Stimulated activated CD8-positive, alpha-beta memory T cell treated with anti-CD3 and anti-CD28 coated beads, Interleukin-7, amount 100 ng/mL, for 24 hours (primary cell): ENCODE results near the gene KIAA0930.
"Not testable (repeated sequence)": the region's sequence is repeated elsewhere in the genome, so short reads cannot be mapped to it uniquely, and the experiment has no call there.

Experiments used
- DNase-seq: peaks from one replicate; pipeline ENCODE4 v3.0.0-alpha.2; 2020; ENCODE audit warnings: low read depth

Gene KIAA0930

GRCh38 chr22:45262931-45263462 lies 22.3 kb upstream of the KIAA0930 start:
- no peak for DNase-seq

- DNase-seq = no peak
Observed at GRCh38 chr22:45262195-45262930, 21.7 kb upstream of the KIAA0930 start.

- DNase-seq = no peak
Observed at GRCh38 chr22:45261407-45262088, 20.9 kb upstream of the KIAA0930 start.

- not testable (repeated sequence) for DNase-seq
Observed at GRCh38 chr22:45260395-45260759, 19.7 kb upstream of the KIAA0930 start.

GRCh38 chr22:45259754-45260394 lies 19.2 kb upstream of the KIAA0930 start:
- DNase-seq = no peak

GRCh38 chr22:45257941-45258340 lies 17.2 kb upstream of the KIAA0930 start:
- DNase-seq = not testable (repeated sequence)

GRCh38 chr22:45254789-45255278 lies 14.1 kb upstream of the KIAA0930 start:
- DNase-seq = no peak

- no peak for DNase-seq
Observed at GRCh38 chr22:45254388-45254787, 13.7 kb upstream of the KIAA0930 start.

- DNase-seq = no peak
Observed at GRCh38 chr22:45253039-45253641, 12.4 kb upstream of the KIAA0930 start.

GRCh38 chr22:45251825-45252224 lies 11.1 kb upstream of the KIAA0930 start:
- DNase-seq = no peak

- no peak for DNase-seq
Observed at GRCh38 chr22:45248832-45249561, 8.3 kb upstream of the KIAA0930 start.

- DNase-seq = no peak
Observed at GRCh38 chr22:45246060-45246985, 5.6 kb upstream of the KIAA0930 start.

GRCh38 chr22:45244916-45245315 lies 4.2 kb upstream of the KIAA0930 start:
- no peak for DNase-seq

GRCh38 chr22:45242778-45243191 lies 2.1 kb upstream of the KIAA0930 start:
- no peak for DNase-seq

- DNase-seq = no peak
Observed at GRCh38 chr22:45240104-45240809, 437 bp downstream of the KIAA0930 start.

GRCh38 chr22:45239681-45240051 lies 1.0 kb downstream of the KIAA0930 start:
- DNase-seq = no peak

GRCh38 chr22:45238957-45239680 lies 1.6 kb downstream of the KIAA0930 start:
- no peak for DNase-seq

GRCh38 chr22:45238076-45238956 lies 2.4 kb downstream of the KIAA0930 start:
- no peak for DNase-seq
